DOHH2 (cell line): ENCODE data around the gene CBX4.

Experiments used
- EZH2phosphoT487 ChIP-seq: fragments of 200-600 bp; sonication (generic); IDR thresholded peaks from 2 replicates; pipeline ENCODE4 v1.6.1; 2017; ENCODE audit warnings: borderline replicate concordance, mild to moderate bottlenecking, antibody characterized with exemption, low read length, moderate library complexity, mixed read lengths
- TF ChIP-seq, protein P1 (sequence below): fragments of 200-600 bp; sonication (generic); IDR thresholded peaks from one replicate; pipeline ENCODE4 v1.5.1; 2014; ENCODE audit warnings: antibody characterized with exemption, mild to moderate bottlenecking, low read depth, low read length; ENCODE audit not compliant: poor library complexity, severe bottlenecking

DNA sequence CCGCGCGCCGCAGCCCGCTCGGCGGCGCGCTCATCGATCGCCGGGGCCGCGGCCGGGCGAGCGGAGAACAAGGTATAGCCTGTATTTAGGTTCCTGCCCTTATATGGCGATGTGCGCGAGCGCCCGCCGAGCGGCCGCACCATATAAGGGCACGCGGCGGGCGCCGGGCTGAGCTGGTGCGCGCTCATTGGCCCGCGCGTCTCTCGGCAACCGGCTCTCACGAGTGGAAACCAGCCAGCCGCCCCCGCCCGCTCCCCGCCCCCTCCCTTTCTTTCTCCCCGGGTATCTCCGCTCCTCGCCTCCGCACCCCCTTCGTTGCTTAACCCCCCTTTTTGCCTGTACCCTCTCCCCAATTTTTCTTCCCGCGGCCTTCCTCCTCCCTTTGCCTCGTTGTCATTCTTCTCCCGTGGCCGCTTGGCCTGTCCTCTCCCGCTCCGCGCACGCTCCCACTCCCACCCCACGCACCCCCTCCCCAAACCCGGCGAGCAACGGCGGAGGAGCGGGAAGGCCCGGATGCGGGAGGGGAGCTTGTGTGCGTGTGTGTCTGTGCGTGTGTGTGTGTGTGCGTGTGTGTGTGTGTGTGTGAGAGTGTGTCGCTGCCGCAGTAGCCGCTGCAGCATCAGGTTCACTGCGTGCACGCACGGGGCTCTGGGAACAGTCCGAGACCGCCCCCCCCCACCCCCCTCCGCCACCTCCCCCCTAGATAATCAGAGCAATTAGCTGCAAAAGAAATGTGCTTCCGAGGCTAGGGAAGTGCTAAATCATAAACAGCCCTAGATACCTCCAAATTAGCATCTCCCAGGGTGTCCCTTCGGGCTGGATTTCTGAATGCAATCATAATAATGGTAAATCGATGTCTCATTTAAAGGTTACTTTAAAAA, 28.9 kb downstream of the CBX4 start:
- TF ChIP-seq, protein P1, sequence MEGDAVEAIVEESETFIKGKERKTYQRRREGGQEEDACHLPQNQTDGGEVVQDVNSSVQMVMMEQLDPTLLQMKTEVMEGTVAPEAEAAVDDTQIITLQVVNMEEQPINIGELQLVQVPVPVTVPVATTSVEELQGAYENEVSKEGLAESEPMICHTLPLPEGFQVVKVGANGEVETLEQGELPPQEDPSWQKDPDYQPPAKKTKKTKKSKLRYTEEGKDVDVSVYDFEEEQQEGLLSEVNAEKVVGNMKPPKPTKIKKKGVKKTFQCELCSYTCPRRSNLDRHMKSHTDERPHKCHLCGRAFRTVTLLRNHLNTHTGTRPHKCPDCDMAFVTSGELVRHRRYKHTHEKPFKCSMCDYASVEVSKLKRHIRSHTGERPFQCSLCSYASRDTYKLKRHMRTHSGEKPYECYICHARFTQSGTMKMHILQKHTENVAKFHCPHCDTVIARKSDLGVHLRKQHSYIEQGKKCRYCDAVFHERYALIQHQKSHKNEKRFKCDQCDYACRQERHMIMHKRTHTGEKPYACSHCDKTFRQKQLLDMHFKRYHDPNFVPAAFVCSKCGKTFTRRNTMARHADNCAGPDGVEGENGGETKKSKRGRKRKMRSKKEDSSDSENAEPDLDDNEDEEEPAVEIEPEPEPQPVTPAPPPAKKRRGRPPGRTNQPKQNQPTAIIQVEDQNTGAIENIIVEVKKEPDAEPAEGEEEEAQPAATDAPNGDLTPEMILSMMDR = no peak
- TF ChIP-seq EZH2phosphoT487 = no peak
